ENCODE results near the gene ZNF775.

GRCh38 chr7:150388306-150388705 lies 9.2 kb downstream of the ZNF775 start:
- TF ChIP-seq CTCF (IDR thresholded peaks at IDR 0.05) = no peak
- TF ChIP-seq ZFX (IDR thresholded peaks at IDR 0.05; ENCODE audit: borderline replicate concordance) = no peak

All from 22Rv1 (cell line).